ENCODE measurements around the gene HPS3.
"Not testable (repeated sequence)": the region's sequence is repeated elsewhere in the genome, so short reads cannot be mapped to it uniquely, and the experiment has no call there.

Gene HPS3

GRCh38 chr3:149129326-149130205 is at the start of gene HPS3:
HPS3 (plus strand) TSS chr3:149129638; CDS start chr3:149129724, 86 bp downstream.
- DNase-seq, result peak; percentile 96 to 97

GRCh38 chr3:149080011-149080698 is 49.3 kb upstream of the HPS3 start:
- DNase-seq, result no peak

GRCh38 chr3:149080699-149081091 is 48.7 kb upstream of the HPS3 start:
- no peak for DNase-seq

- DNase-seq, result no peak
Observed at GRCh38 chr3:149081772-149082171, 47.7 kb upstream of the HPS3 start.

GRCh38 chr3:149085828-149086231 is 43.6 kb upstream of the HPS3 start:
- peak in 1 of 2 experiments; percentile 44 for DNase-seq

- peak; percentile 99 for DNase-seq
Observed at GRCh38 chr3:149086232-149086988, 43.0 kb upstream of the HPS3 start, which contains the start of gene HLTF. HLTF (minus strand) TSS chr3:149086533; CDS start chr3:149086336, 197 bp downstream.

- DNase-seq, result no peak
Observed at GRCh38 chr3:149087208-149087607, 42.2 kb upstream of the HPS3 start.

- DNase-seq, result no peak
Observed at GRCh38 chr3:149089395-149089794, 40.0 kb upstream of the HPS3 start.

- no peak for DNase-seq
Observed at GRCh38 chr3:149090461-149090860, 39.0 kb upstream of the HPS3 start.

- no peak for DNase-seq
Observed at GRCh38 chr3:149090907-149091306, 38.5 kb upstream of the HPS3 start.

- no peak for DNase-seq
Observed at GRCh38 chr3:149091983-149092382, 37.5 kb upstream of the HPS3 start.

GRCh38 chr3:149095487-149095886 is 34.0 kb upstream of the HPS3 start:
- no peak for DNase-seq

- DNase-seq, result not testable (repeated sequence)
Observed at GRCh38 chr3:149097987-149098386, 31.5 kb upstream of the HPS3 start.

- no peak for DNase-seq
Observed at GRCh38 chr3:149101154-149101553, 28.3 kb upstream of the HPS3 start.

- DNase-seq, result no peak
Observed at GRCh38 chr3:149101641-149102040, 27.8 kb upstream of the HPS3 start.

- no peak for DNase-seq
Observed at GRCh38 chr3:149104484-149104883, 25.0 kb upstream of the HPS3 start.

GRCh38 chr3:149114458-149114857 is 15.0 kb upstream of the HPS3 start:
- DNase-seq, result no peak

GRCh38 chr3:149115114-149115513 is 14.3 kb upstream of the HPS3 start:
- DNase-seq, result no peak

GRCh38 chr3:149118724-149119123 is 10.7 kb upstream of the HPS3 start:
- DNase-seq, result no peak

- no peak for DNase-seq
Observed at GRCh38 chr3:149119466-149119865, 10.0 kb upstream of the HPS3 start.

GRCh38 chr3:149120051-149120972 is 9.1 kb upstream of the HPS3 start:
- peak; percentile 58 to 63 for DNase-seq

All from SHP77 (cell line).